Liver (tissue), 9 donors: ENCODE results near the gene ARF1. TPM values are rescaled to one million over a fixed set of nuclear protein-coding genes. Genes with fewer than 3 reads are reported as not detected.

Experiments used
- DNase-seq: peaks from one replicate; pipeline ENCODE4 v3.0.0-alpha.2; 2017; ENCODE audit warnings: low spot score
- H3K27ac ChIP-seq, 2 donors: one replicate each; pipeline ENCODE4 v1.7.0; 2013; ENCODE audit warnings: inconsistent platforms in 2 of 2, low read length in 2 of 2, control low read depth in 1 of 2, low read depth in 1 of 2, mild to moderate bottlenecking in 1 of 2
- H3K27me3 ChIP-seq, 4 donors: one replicate each; pipeline versions ENCODE4 v1.6.1 to v1.7.0; 2013; ENCODE audit warnings: low read length in 3 of 4, inconsistent platforms in 1 of 4, mild to moderate bottlenecking in 1 of 4, moderate library complexity in 1 of 4; ENCODE audit not compliant: control insufficient read depth in 4 of 4, insufficient read depth in 4 of 4
- H3K36me3 ChIP-seq, 4 donors: one replicate each; pipeline versions ENCODE4 v1.6.1 to v1.7.0; 2013; ENCODE audit warnings: low read length in 3 of 4, mild to moderate bottlenecking in 3 of 4, low read depth in 1 of 4, moderate library complexity in 1 of 4; ENCODE audit not compliant: control insufficient read depth in 4 of 4, insufficient read depth in 3 of 4
- H3K4me1 ChIP-seq, 4 donors: one replicate each; pipeline versions ENCODE4 v1.6.1 to v1.7.0; 2013; ENCODE audit warnings: low read length in 3 of 4, mild to moderate bottlenecking in 3 of 4, moderate library complexity in 1 of 4; ENCODE audit not compliant: control insufficient read depth in 4 of 4, insufficient read depth in 4 of 4
- H3K4me3 ChIP-seq, 3 donors: one replicate each; pipeline versions ENCODE4 v1.6.1 to v1.7.0; 2013; ENCODE audit warnings: low read length in 3 of 3, control low read depth in 1 of 3, low read depth in 1 of 3, mild to moderate bottlenecking in 1 of 3
- H3K9ac ChIP-seq, 2 donors: one replicate each; pipeline ENCODE4 v1.7.0; 2013; ENCODE audit warnings: low read length in 2 of 2, mild to moderate bottlenecking in 2 of 2, moderate library complexity in 2 of 2, control low read depth in 1 of 2, low read depth in 1 of 2
- H3K9me3 ChIP-seq, 4 donors: one replicate each; pipeline versions ENCODE4 v1.6.1 to v1.7.0; 2013; ENCODE audit warnings: low read length in 3 of 4; ENCODE audit not compliant: control insufficient read depth in 4 of 4
- ATF3 ChIP-seq: IDR thresholded peaks from 2 replicates; pipeline ENCODE4 v1.6.1; 2016; ENCODE audit warnings: antibody characterized with exemption
- CTCF ChIP-seq: fragments of 150-350 bp; IDR thresholded peaks from 2 replicates; pipeline ENCODE4 v1.5.1; 2017; ENCODE audit warnings: improper control_type of control experiment, low read depth, low read length; ENCODE audit not compliant: missing input control
- EGR1 ChIP-seq, 2 donors: IDR thresholded peaks; 2 replicates each; pipeline ENCODE4 v1.6.1; 2016 to 2018; ENCODE audit warnings: antibody characterized with exemption in 2 of 2, low read depth in 2 of 2
- FOXA1 ChIP-seq: IDR thresholded peaks from 2 replicates; pipeline ENCODE4 v1.6.1; 2016; ENCODE audit warnings: antibody characterized with exemption
- GABPA ChIP-seq, 2 donors: IDR thresholded peaks in 1 of 2; conservative IDR thresholded peaks in 1 of 2; 2 replicates each; pipeline ENCODE4 v1.6.1; 2016; ENCODE audit warnings: antibody characterized with exemption in 2 of 2, mild to moderate bottlenecking in 1 of 2, moderate library complexity in 1 of 2
- HNF4A ChIP-seq, 2 donors: conservative IDR thresholded peaks; 2 replicates each; pipeline ENCODE4 v1.6.1; 2016; ENCODE audit warnings: antibody characterized with exemption in 2 of 2, mild to moderate bottlenecking in 2 of 2
- HNF4G ChIP-seq: IDR thresholded peaks from 2 replicates; pipeline ENCODE4 v1.6.1; 2016; ENCODE audit warnings: antibody characterized with exemption
- JUND ChIP-seq, 2 donors: IDR thresholded peaks; 2 replicates each; pipeline ENCODE4 v1.6.1; 2016; ENCODE audit warnings: antibody characterized with exemption in 2 of 2
- MAX ChIP-seq: IDR thresholded peaks from 2 replicates; pipeline ENCODE4 v1.6.1; 2016; ENCODE audit warnings: antibody characterized with exemption
- NR2F2 ChIP-seq: IDR thresholded peaks from 2 replicates; pipeline ENCODE4 v1.6.1; 2016; ENCODE audit warnings: antibody characterized with exemption
- RAD21 ChIP-seq, 2 donors: IDR thresholded peaks; 2 replicates each; pipeline ENCODE4 v1.6.1; 2016; ENCODE audit warnings: antibody characterized with exemption in 2 of 2, mild to moderate bottlenecking in 2 of 2
- REST ChIP-seq: IDR thresholded peaks from 2 replicates; pipeline ENCODE4 v1.6.1; 2016; ENCODE audit warnings: antibody characterized with exemption, mild to moderate bottlenecking
- RXRA ChIP-seq, 2 donors: IDR thresholded peaks; 2 replicates each; pipeline ENCODE4 v1.6.1; 2017 to 2018; ENCODE audit warnings: antibody characterized with exemption in 2 of 2, mild to moderate bottlenecking in 1 of 2
- SP1 ChIP-seq: IDR thresholded peaks from 2 replicates; pipeline ENCODE4 v1.6.1; 2018; ENCODE audit warnings: antibody characterized with exemption, mild to moderate bottlenecking
- TAF1 ChIP-seq: conservative IDR thresholded peaks from 2 replicates; pipeline ENCODE4 v1.6.1; 2016; ENCODE audit warnings: antibody characterized with exemption, mild to moderate bottlenecking
- YY1 ChIP-seq: IDR thresholded peaks from 2 replicates; pipeline ENCODE4 v1.6.1; 2016; ENCODE audit warnings: antibody characterized with exemption, mild to moderate bottlenecking
- ZBTB33 ChIP-seq: IDR thresholded peaks from 2 replicates; pipeline ENCODE4 v1.6.1; 2016; ENCODE audit warnings: antibody characterized with exemption
- WGBS: extraction: QIAGEN DNeasy Blood & Tissue Kit; methylation state at CpG from one replicate; pipeline ENCODE4 v1.1.7; 2013; 5-methylcytosine and 5-hydroxymethylcytosine counted together
- polyA plus RNA-seq, 2 donors: library from polyadenylated mRNA; stranded (reverse) in 1 of 2; unstranded in 1 of 2; fragments of 200-250 nt in 1 of 2; fragments of >200 nt in 1 of 2; fragmentation: Nextera tagmentation in 1 of 2; extraction: Ambion mirVana in 1 of 2; gene quantifications; one replicate each; pipeline versions ENCODE4 v1.2.1 to v1.2.3, GENCODE V29; 2013 to 2015
- total RNA-seq, 2 donors: library from RNA; depleted of rRNA; stranded (reverse); fragments of >200 nt; gene quantifications; one replicate each; pipeline ENCODE4 v1.2.3, GENCODE V29; 2014
- donor health status: healthy.
- donor health status: healthy.
- donor health status: healthy.
- donor health status: healthy.
- donor health status: healthy.

The ARF1 gene
- total and polyA plus RNA-seq, 4 donors, result 151 to 282 (median 213) TPM

- Histone ChIP-seq H3K4me3 (no peak overlapping the region), H3K9me3 (no peaks in the 10 kb centered on the region), H3K27me3 (no peaks in the 10 kb centered on the region), H3K27ac (no peak overlapping the region), H3K36me3 (no peaks in the 10 kb centered on the region), H3K9ac (no peak overlapping the region), H3K4me1 (no peaks in the 10 kb centered on the region)
- DNase-seq, result no peak
- 53% methylated on average over 5 of the region's 5 CpGs for whole genome bisulfite sequencing
- TF ChIP-seq HNF4G (no peak), YY1 (no peak), ATF3 (no peak), TAF1 (no peak), JUND (IDR thresholded peaks at IDR 0.05) (no peak), SP1 (no peak), ZBTB33 (no peak), NR2F2 (no peak)
Measured at GRCh38 chr1:228072658-228073043, 9.9 kb upstream of the ARF1 start.

- no peak overlapping the region for H3K9ac ChIP-seq
- TF ChIP-seq CTCF (no peak), HNF4G (no peak), RXRA (IDR thresholded peaks at IDR 0.05) (no peak), GABPA (IDR thresholded peaks at IDR 0.05 in 1 of 2, conservative IDR thresholded peaks at IDR 0.05 in 1 of 2) (no peak), ZBTB33 (no peak), EGR1 (IDR thresholded peaks at IDR 0.05; ENCODE audit: low read depth in 2 of 2) (no peak), JUND (IDR thresholded peaks at IDR 0.05) (no peak), ATF3 (no peak), HNF4A (conservative IDR thresholded peaks at IDR 0.05) (no peak), REST (no peak), RAD21 (IDR thresholded peaks at IDR 0.05) (no peak), MAX (no peak), NR2F2 (no peak), FOXA1 (no peak), YY1 (no peak), TAF1 (no peak)
- no peaks in the 10 kb centered on the region for H3K36me3 ChIP-seq
- H3K4me3 ChIP-seq, result no peak overlapping the region
- H3K27ac ChIP-seq, result no peak overlapping the region
- no peaks in the 10 kb centered on the region for H3K4me1 ChIP-seq
- no peaks in the 10 kb centered on the region for H3K27me3 ChIP-seq
- no peaks in the 10 kb centered on the region for H3K9me3 ChIP-seq
- 73% methylated on average over 23 of the region's 23 CpGs for WGBS
- DNase-seq, result no peak
Measured at GRCh38 chr1:228073061-228073856, 9.2 kb upstream of the ARF1 start.
